ENCODE data around the gene SKI. TPM values are rescaled to one million over a fixed set of nuclear protein-coding genes. Genes with fewer than 3 reads are reported as not detected.

SKI gene
- total RNA-seq, 2 experiments from 2014 or later: 4.7 to 11.7 TPM

DNA sequence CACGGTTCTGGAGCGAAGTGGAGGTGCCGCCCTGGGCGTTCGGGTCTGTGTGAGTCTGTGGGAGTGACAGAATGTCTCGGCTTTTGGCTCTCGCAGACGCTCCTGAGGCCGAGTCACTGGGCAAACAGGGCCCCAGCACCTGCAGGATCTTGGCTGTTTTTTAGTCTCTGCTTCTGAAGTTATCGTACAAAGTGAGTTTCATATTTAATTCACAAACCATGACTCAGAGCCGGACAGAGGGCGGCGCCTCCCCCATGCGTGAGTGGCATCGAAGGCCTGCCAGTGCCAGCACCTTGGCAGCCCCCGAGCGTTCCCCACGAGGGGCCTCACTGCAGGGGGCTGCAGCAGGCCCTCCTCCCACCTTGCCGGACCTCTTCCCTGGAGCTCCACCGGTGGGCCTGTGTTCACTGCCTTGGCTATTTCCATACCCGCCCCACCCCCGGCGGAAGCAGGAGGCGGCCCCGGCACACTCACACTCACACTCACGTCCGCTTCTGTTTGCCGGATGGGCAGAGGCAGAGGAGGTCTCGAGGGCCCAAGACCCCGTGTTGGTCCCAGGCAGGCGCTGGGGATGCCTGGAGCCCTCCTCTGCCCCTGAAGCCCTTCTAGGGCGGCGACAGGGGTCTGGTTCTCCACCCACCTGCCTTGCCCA, 106.9 kb downstream of the SKI start:
- Histone ChIP-seq H3K9me3 (ENCODE audit: low read length) (no peaks in the 10 kb centered on the region), H3K4me1 (ENCODE audit: insufficient read depth, low read length, poor library complexity, severe bottlenecking) (no peaks in the 10 kb centered on the region), H3K4me2 (ENCODE audit: low read length) (no peak overlapping the region), H3K27ac (ENCODE audit: low read depth, low read length, poor library complexity, severe bottlenecking) (no peak overlapping the region), H3K79me2 (ENCODE audit: insufficient read depth, low read depth, low read length) (no peaks in the 10 kb centered on the region), H3K9me2 (ENCODE audit: insufficient read depth, low read length) (no peaks in the 10 kb centered on the region), H3K4me3 (ENCODE audit: low read depth, low read length, poor library complexity, severe bottlenecking) (no peak overlapping the region), H4K20me1 (ENCODE audit: insufficient read depth, low read length) (no peaks in the 10 kb centered on the region), H2AFZ (ENCODE audit: low read length) (no peak overlapping the region), H3K36me3 (ENCODE audit: insufficient read depth, low read length) (no peaks in the 10 kb centered on the region)
- TF ChIP-seq, protein P1, sequence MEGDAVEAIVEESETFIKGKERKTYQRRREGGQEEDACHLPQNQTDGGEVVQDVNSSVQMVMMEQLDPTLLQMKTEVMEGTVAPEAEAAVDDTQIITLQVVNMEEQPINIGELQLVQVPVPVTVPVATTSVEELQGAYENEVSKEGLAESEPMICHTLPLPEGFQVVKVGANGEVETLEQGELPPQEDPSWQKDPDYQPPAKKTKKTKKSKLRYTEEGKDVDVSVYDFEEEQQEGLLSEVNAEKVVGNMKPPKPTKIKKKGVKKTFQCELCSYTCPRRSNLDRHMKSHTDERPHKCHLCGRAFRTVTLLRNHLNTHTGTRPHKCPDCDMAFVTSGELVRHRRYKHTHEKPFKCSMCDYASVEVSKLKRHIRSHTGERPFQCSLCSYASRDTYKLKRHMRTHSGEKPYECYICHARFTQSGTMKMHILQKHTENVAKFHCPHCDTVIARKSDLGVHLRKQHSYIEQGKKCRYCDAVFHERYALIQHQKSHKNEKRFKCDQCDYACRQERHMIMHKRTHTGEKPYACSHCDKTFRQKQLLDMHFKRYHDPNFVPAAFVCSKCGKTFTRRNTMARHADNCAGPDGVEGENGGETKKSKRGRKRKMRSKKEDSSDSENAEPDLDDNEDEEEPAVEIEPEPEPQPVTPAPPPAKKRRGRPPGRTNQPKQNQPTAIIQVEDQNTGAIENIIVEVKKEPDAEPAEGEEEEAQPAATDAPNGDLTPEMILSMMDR (conservative IDR thresholded peaks at IDR 0.05; ENCODE audit: low read length): no peak
- no peak for TF ChIP-seq EZH2phosphoT487 (IDR thresholded peaks at IDR 0.05; ENCODE audit: borderline replicate concordance, low read depth, low read length)
- intact Hi-C loops (cut with micrococcal nuclease; ENCODE audit: unreplicated experiment): no loop called here
- POLR2A ChIA-PET: no interaction called here
- no peak for DNase-seq (ENCODE audit: low spot score)
- BruUV-seq (replicated peaks): no TSS peak
- CTCF ChIA-PET (ENCODE audit: unreplicated experiment): no interaction called here

DNA sequence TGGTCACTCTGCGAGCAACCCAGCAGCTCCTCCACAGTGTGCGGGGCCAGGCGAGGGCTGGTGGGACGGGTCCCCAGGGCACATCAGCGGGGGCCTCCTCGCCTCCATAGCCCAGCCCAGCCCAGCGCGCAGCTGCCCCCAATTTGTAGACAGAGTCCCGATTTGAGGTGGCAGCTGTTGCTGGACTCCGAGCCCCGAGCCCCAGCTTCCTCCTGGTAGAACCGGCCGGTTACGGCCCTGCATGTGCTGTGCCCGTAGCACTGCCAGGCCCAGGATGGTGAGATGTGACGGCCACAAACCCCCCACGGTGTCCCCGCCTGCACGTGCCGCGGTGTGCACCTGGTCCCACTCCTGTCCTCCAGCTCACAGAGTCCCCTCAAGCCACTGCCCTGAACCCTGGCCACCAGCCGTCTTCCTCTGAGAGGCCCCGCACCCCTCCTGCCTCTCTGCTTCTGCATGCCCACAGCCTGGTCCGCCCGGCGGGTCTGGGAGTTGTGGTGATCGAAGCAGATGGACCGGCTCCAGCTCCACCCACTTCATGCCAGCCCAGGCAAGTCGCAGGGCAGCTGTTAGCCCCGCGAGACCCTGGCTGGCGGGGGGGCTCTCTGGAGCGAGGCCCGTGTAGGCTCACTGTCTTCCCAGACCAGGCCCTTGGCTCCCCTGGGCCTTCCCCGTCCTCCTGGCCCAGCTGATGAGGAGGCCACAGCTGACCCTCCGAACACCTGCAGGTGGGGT, 107.8 kb downstream of the SKI start:
- Histone ChIP-seq H3K4me1 (ENCODE audit: insufficient read depth, low read length, poor library complexity, severe bottlenecking) (no peaks in the 10 kb centered on the region), H3K4me2 (ENCODE audit: low read length) (no peak overlapping the region), H3K27ac (ENCODE audit: low read depth, low read length, poor library complexity, severe bottlenecking) (no peak overlapping the region), H3K79me2 (ENCODE audit: insufficient read depth, low read depth, low read length) (no peaks in the 10 kb centered on the region), H3K9me3 (ENCODE audit: low read length) (no peaks in the 10 kb centered on the region), H3K36me3 (ENCODE audit: insufficient read depth, low read length) (no peaks in the 10 kb centered on the region), H3K4me3 (ENCODE audit: low read depth, low read length, poor library complexity, severe bottlenecking) (no peak overlapping the region), H3K9me2 (ENCODE audit: insufficient read depth, low read length) (no peaks in the 10 kb centered on the region), H2AFZ (ENCODE audit: low read length) (no peak overlapping the region), H4K20me1 (ENCODE audit: insufficient read depth, low read length) (no peaks in the 10 kb centered on the region)
- TF ChIP-seq, protein P1 (conservative IDR thresholded peaks at IDR 0.05; ENCODE audit: low read length): no peak
- TF ChIP-seq EZH2phosphoT487 (IDR thresholded peaks at IDR 0.05; ENCODE audit: borderline replicate concordance, low read depth, low read length): no peak
- DNase-seq (ENCODE audit: low spot score): no peak
- CTCF ChIA-PET (ENCODE audit: unreplicated experiment): no interaction called here
- intact Hi-C loops (cut with micrococcal nuclease; ENCODE audit: unreplicated experiment): no loop called here
- POLR2A ChIA-PET: no interaction called here
- BruUV-seq (replicated peaks): no TSS peak

DNA sequence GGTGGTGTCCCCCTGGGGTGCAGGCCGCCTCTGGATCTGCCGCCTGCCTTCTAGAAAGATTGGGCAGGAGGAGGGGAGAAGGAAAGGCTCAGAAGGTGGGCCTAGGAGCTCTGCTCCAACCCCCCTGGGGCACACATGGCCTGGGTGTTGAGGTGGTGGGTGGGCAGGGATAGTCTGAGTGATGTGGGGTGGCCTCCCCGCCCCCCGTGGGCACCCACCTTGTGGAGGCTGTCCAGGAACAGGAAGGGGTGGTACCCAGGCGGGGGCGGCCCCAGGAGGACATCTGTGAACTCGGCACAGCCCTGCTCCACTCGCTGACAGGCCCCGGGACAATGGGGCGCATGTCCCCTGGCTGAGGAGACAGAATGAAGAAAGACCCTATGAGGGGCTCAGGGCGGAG, 108.4 kb downstream of the SKI start:
- H3K4me2 ChIP-seq (ENCODE audit: low read length): no peak overlapping the region
- H4K20me1 ChIP-seq (ENCODE audit: insufficient read depth, low read length): no peaks in the 10 kb centered on the region
- no peaks in the 10 kb centered on the region for H3K9me2 ChIP-seq (ENCODE audit: insufficient read depth, low read length)
- intact Hi-C loops (cut with micrococcal nuclease; ENCODE audit: unreplicated experiment): no loop called here
- no peaks in the 10 kb centered on the region for H3K36me3 ChIP-seq (ENCODE audit: insufficient read depth, low read length)
- H3K4me1 ChIP-seq (ENCODE audit: insufficient read depth, low read length, poor library complexity, severe bottlenecking): no peaks in the 10 kb centered on the region
- BruUV-seq (replicated peaks): no TSS peak
- no peak overlapping the region for H2AFZ ChIP-seq (ENCODE audit: low read length)
- ChIA-PET POLR2A (no interaction called here), CTCF (ENCODE audit: unreplicated experiment) (no interaction called here)
- no peak overlapping the region for H3K27ac ChIP-seq (ENCODE audit: low read depth, low read length, poor library complexity, severe bottlenecking)
- TF ChIP-seq EZH2phosphoT487 (IDR thresholded peaks at IDR 0.05; ENCODE audit: borderline replicate concordance, low read depth, low read length): no peak
- TF ChIP-seq, protein P1 (conservative IDR thresholded peaks at IDR 0.05; ENCODE audit: low read length): no peak
- no peaks in the 10 kb centered on the region for H3K79me2 ChIP-seq (ENCODE audit: insufficient read depth, low read depth, low read length)
- no peaks in the 10 kb centered on the region for H3K9me3 ChIP-seq (ENCODE audit: low read length)
- no peak for DNase-seq (ENCODE audit: low spot score)
- H3K4me3 ChIP-seq (ENCODE audit: low read depth, low read length, poor library complexity, severe bottlenecking): no peak overlapping the region

Measured in OCI-LY7 (cell line).